ENCODE data around the gene IPPK. TPM values are rescaled to one million over a fixed set of nuclear protein-coding genes. Genes with fewer than 3 reads are reported as not detected.
A peak's percentile ranks its signal among the peaks of the same experiment; 100 is the strongest.
"Not testable (repeated sequence)": the region's sequence is repeated elsewhere in the genome, so short reads cannot be mapped to it uniquely, and the experiment has no call there.

IPPK gene
- total RNA-seq, 1 donor from 2014 or later = 39.5 TPM

GRCh38 chr9:92592946-92593861 is 76.7 kb downstream of the IPPK start:
- Histone ChIP-seq H3K9me3 (no peaks in the 10 kb centered on the region), H3K27ac (no peak overlapping the region), H3K4me3 (no peak overlapping the region), H3K4me1 (peaks cover 34% of the 10 kb centered on the region), H3K36me3 (no peaks in the 10 kb centered on the region), H3K27me3 (no peaks in the 10 kb centered on the region)
- intact Hi-C loops (cut with DNase I) = no loop called here
- no peak for TF ChIP-seq CTCF (IDR thresholded peaks at IDR 0.05)
- no peak for TF ChIP-seq POLR2AphosphoS5 (IDR thresholded peaks at IDR 0.05; ENCODE audit: insufficient read depth in 1 of 2, low read depth in 1 of 2)
- no peak for TF ChIP-seq POLR2A (IDR thresholded peaks at IDR 0.05)
- no peak for DNase-seq (ENCODE audit: extremely low spot score in 2 of 2)

- Histone ChIP-seq H3K4me1 (peaks cover 27% of the 10 kb centered on the region), H3K9me3 (no peaks in the 10 kb centered on the region), H3K27ac (no peak overlapping the region), H3K27me3 (no peaks in the 10 kb centered on the region), H3K36me3 (no peaks in the 10 kb centered on the region), H3K4me3 (no peak overlapping the region)
- TF ChIP-seq CTCF (IDR thresholded peaks at IDR 0.05) = no peak
- no peak for TF ChIP-seq POLR2AphosphoS5 (IDR thresholded peaks at IDR 0.05; ENCODE audit: insufficient read depth in 1 of 2, low read depth in 1 of 2)
- no peak for TF ChIP-seq POLR2A (IDR thresholded peaks at IDR 0.05)
- DNase-seq (ENCODE audit: extremely low spot score in 2 of 2) = no peak
- intact Hi-C loops (cut with DNase I) = no loop called here
These were observed 77.4 kb downstream of the IPPK start for GRCh38 chr9:92592537-92592936.

- no peaks in the 10 kb centered on the region for H3K36me3 ChIP-seq
- no peaks in the 10 kb centered on the region for H3K27me3 ChIP-seq
- intact Hi-C loops (cut with DNase I) = no loop called here
- H3K27ac ChIP-seq = peak overlapping the region; percentile 62
- H3K4me3 ChIP-seq = no peak overlapping the region
- no peak for DNase-seq (ENCODE audit: extremely low spot score in 2 of 2)
- TF ChIP-seq CTCF (IDR thresholded peaks at IDR 0.05) (no peak), POLR2A (IDR thresholded peaks at IDR 0.05) (no peak), POLR2AphosphoS5 (IDR thresholded peaks at IDR 0.05; ENCODE audit: insufficient read depth in 1 of 2, low read depth in 1 of 2) (peak in 1 of 2 donors; percentile 77)
- H3K9me3 ChIP-seq = no peaks in the 10 kb centered on the region
- peaks cover 24% of the 10 kb centered on the region for H3K4me1 ChIP-seq
These were observed 79.6 kb downstream of the IPPK start for GRCh38 chr9:92590377-92590776.

- Histone ChIP-seq H3K36me3 (no peaks in the 10 kb centered on the region), H3K27ac (peak overlapping the region; percentile 62), H3K4me3 (no peak overlapping the region), H3K4me1 (peaks cover 24% of the 10 kb centered on the region), H3K27me3 (no peaks in the 10 kb centered on the region), H3K9me3 (no peaks in the 10 kb centered on the region)
- TF ChIP-seq POLR2AphosphoS5 (IDR thresholded peaks at IDR 0.05; ENCODE audit: insufficient read depth in 1 of 2, low read depth in 1 of 2) (no peak), POLR2A (IDR thresholded peaks at IDR 0.05) (no peak), CTCF (IDR thresholded peaks at IDR 0.05) (no peak)
- no peak for DNase-seq (ENCODE audit: extremely low spot score in 2 of 2)
- intact Hi-C loops (cut with DNase I) = no loop called here
These were observed 80.0 kb downstream of the IPPK start for GRCh38 chr9:92589923-92590322.

- no peak overlapping the region for H3K27ac ChIP-seq
- H3K4me1 ChIP-seq = no peaks in the 10 kb centered on the region
- no peaks in the 10 kb centered on the region for H3K27me3 ChIP-seq
- H3K36me3 ChIP-seq = no peaks in the 10 kb centered on the region
- intact Hi-C loops (cut with DNase I) = no loop called here
- H3K4me3 ChIP-seq = no peak overlapping the region
- H3K9me3 ChIP-seq = no peaks in the 10 kb centered on the region
- no peak for DNase-seq (ENCODE audit: extremely low spot score in 2 of 2)
- TF ChIP-seq POLR2A (IDR thresholded peaks at IDR 0.05) = no peak
- TF ChIP-seq POLR2AphosphoS5 (IDR thresholded peaks at IDR 0.05; ENCODE audit: insufficient read depth in 1 of 2, low read depth in 1 of 2) = no peak
- TF ChIP-seq CTCF (IDR thresholded peaks at IDR 0.05) = no peak
These were observed 93.8 kb downstream of the IPPK start for GRCh38 chr9:92576175-92576574.

- DNase-seq (ENCODE audit: extremely low spot score in 2 of 2); H3K9me3 ChIP-seq; H3K27ac ChIP-seq; H3K4me3 ChIP-seq; H3K4me1 ChIP-seq; H3K36me3 ChIP-seq; H3K27me3 ChIP-seq; intact Hi-C loops (cut with DNase I): not testable (repeated sequence)
These were observed 96.3 kb downstream of the IPPK start for GRCh38 chr9:92573612-92574011.

- intact Hi-C loops (cut with DNase I); H3K4me1 ChIP-seq; H3K27ac ChIP-seq; H3K4me3 ChIP-seq; H3K27me3 ChIP-seq; H3K9me3 ChIP-seq; H3K36me3 ChIP-seq; DNase-seq (ENCODE audit: extremely low spot score in 2 of 2): not testable (repeated sequence)
These were observed 98.1 kb downstream of the IPPK start for GRCh38 chr9:92571871-92572270.
